Activated CD4-positive, alpha-beta T cell treated with anti-CD3 and anti-CD28 coated beads, Interleukin-2, amount 50 U/mL, for 48 hours (primary cell): Measurements from ENCODE around the gene KRT28.
"Not testable (repeated sequence)": the region's sequence is repeated elsewhere in the genome, so short reads cannot be mapped to it uniquely, and the experiment has no call there.

ENCODE experiments used
- DNase-seq, 2 experiments: peaks; one replicate each; pipeline ENCODE4 v3.0.0-alpha.2; 2020

The KRT28 gene

GRCh38 chr17:40778461-40778860 lies 21.3 kb downstream of the KRT28 start:
- DNase-seq = no peak

GRCh38 chr17:40777971-40778370 lies 21.8 kb downstream of the KRT28 start:
- no peak for DNase-seq

GRCh38 chr17:40777459-40777858 lies 22.3 kb downstream of the KRT28 start:
- DNase-seq = no peak

- no peak for DNase-seq
Measured at GRCh38 chr17:40775945-40776344, 23.8 kb downstream of the KRT28 start.

- DNase-seq = no peak
Measured at GRCh38 chr17:40772101-40772500, 27.7 kb downstream of the KRT28 start, which contains the start of gene KRT26. KRT26 (minus strand) TSS chr17:40772201; CDS start chr17:40772113, 88 bp downstream.

- DNase-seq = no peak
Measured at GRCh38 chr17:40765657-40766056, 34.1 kb downstream of the KRT28 start.

GRCh38 chr17:40763752-40764151 lies 36.0 kb downstream of the KRT28 start:
- DNase-seq = no peak

GRCh38 chr17:40760105-40761016 lies 39.4 kb downstream of the KRT28 start:
- DNase-seq = no peak

- no peak for DNase-seq
Measured at GRCh38 chr17:40755231-40755630, 44.5 kb downstream of the KRT28 start, which contains the start of gene KRT25. KRT25 (minus strand) TSS chr17:40755331; CDS start chr17:40755271, 60 bp downstream.

GRCh38 chr17:40753804-40754203 lies 46.0 kb downstream of the KRT28 start:
- DNase-seq = no peak

- no peak for DNase-seq
Measured at GRCh38 chr17:40751065-40751464, 48.7 kb downstream of the KRT28 start.

GRCh38 chr17:40750391-40750790 lies 49.4 kb downstream of the KRT28 start:
- DNase-seq = no peak

GRCh38 chr17:40748666-40749065 lies 51.1 kb downstream of the KRT28 start:
- not testable (repeated sequence) for DNase-seq
